CD14-positive monocyte (primary cell): Measurements from ENCODE around the gene PKP3. TPM values are rescaled to one million over a fixed set of nuclear protein-coding genes. Genes with fewer than 3 reads are reported as not detected.

Experiments used
- DNase-seq, 3 donors: peaks; one replicate each; pipeline ENCODE4 v3.0.0-alpha.2; 2011 to 2022
- H2AFZ ChIP-seq: 2 replicates; pipeline ENCODE4 v1.6.0; 2012; ENCODE audit warnings: mild to moderate bottlenecking, low read depth, low read length, inconsistent platforms; ENCODE audit not compliant: insufficient read depth, poor library complexity, severe bottlenecking
- H3K27ac ChIP-seq, 2 donors: 1 replicate in 1 of 2; 2 replicates in 1 of 2; pipeline ENCODE4 v1.5.1; 2012 to 2013; ENCODE audit warnings: low read length in 2 of 2, control low read depth in 1 of 2, inconsistent platforms in 1 of 2, low read depth in 1 of 2, mild to moderate bottlenecking in 1 of 2
- H3K27me3 ChIP-seq, 2 donors: one replicate each; pipeline versions ENCODE4 v1.6.0 to v1.6.1; 2011 to 2013; ENCODE audit warnings: low read length in 2 of 2; ENCODE audit not compliant: control insufficient read depth in 2 of 2, insufficient read depth in 2 of 2
- H3K36me3 ChIP-seq, 2 donors: replicated peaks in 1 of 2; 1 replicate in 1 of 2; 2 replicates in 1 of 2; pipeline versions ENCODE4 v1.5.1 to v1.6.1; 2012 to 2013; ENCODE audit warnings: low read length in 2 of 2, control low read depth in 1 of 2, inconsistent platforms in 1 of 2, mild to moderate bottlenecking in 1 of 2; ENCODE audit not compliant: insufficient read depth in 2 of 2, control insufficient read depth in 1 of 2
- H3K4me1 ChIP-seq, 2 donors: 1 replicate in 1 of 2; 2 replicates in 1 of 2; pipeline versions ENCODE4 v1.5.1 to v1.6.1; 2012 to 2013; ENCODE audit warnings: low read length in 2 of 2, control low read depth in 1 of 2, inconsistent platforms in 1 of 2, mild to moderate bottlenecking in 1 of 2, moderate library complexity in 1 of 2; ENCODE audit not compliant: insufficient read depth in 2 of 2, control insufficient read depth in 1 of 2
- H3K4me2 ChIP-seq: replicated peaks from 2 replicates; pipeline ENCODE3; 2012; ENCODE audit warnings: low read length, moderate library complexity, mild to moderate bottlenecking; ENCODE audit not compliant: poor library complexity, severe bottlenecking; ENCODE audit errors: extremely low read depth
- H3K4me3 ChIP-seq, 3 experiments: fragments of 200-600 bp in 1 of 3; sonication (generic) in 1 of 3; replicated peaks in 1 of 3; 1 replicate in 2 of 3; 2 replicates in 1 of 3; pipeline ENCODE4 v1.5.1; 2011 to 2013; ENCODE audit warnings: low read length in 3 of 3, mild to moderate bottlenecking in 3 of 3, control low read depth in 2 of 3, low read depth in 2 of 3, inconsistent platforms in 1 of 3, moderate library complexity in 1 of 3
- H3K79me2 ChIP-seq: 2 replicates; pipeline ENCODE4 v1.6.0; 2012; ENCODE audit warnings: mild to moderate bottlenecking, control low read depth, inconsistent platforms, low read length, moderate library complexity; ENCODE audit not compliant: insufficient read depth
- H3K9ac ChIP-seq: 2 replicates; pipeline ENCODE4 v1.6.0; 2017; ENCODE audit warnings: low read length, mild to moderate bottlenecking; ENCODE audit not compliant: insufficient read depth, poor library complexity, severe bottlenecking
- H3K9me3 ChIP-seq, 2 donors: replicated peaks in 1 of 2; 1 replicate in 1 of 2; 2 replicates in 1 of 2; pipeline versions ENCODE4 v1.5.1 to v1.6.1; 2012 to 2013; ENCODE audit warnings: low read length in 2 of 2, control low read depth in 1 of 2; ENCODE audit not compliant: control insufficient read depth in 1 of 2, insufficient read depth in 1 of 2
- H4K20me1 ChIP-seq: 2 replicates; pipeline ENCODE4 v1.6.0; 2012; ENCODE audit warnings: mild to moderate bottlenecking, low read length, control low read depth, moderate library complexity; ENCODE audit not compliant: insufficient read depth
- H3K27ac Mint-ChIP-seq, 7 donors: one replicate each; pipeline ENCODE4 v1.8.0; 2020; ENCODE audit warnings: mild to moderate bottlenecking in 7 of 7, mixed read lengths in 7 of 7, moderate library complexity in 6 of 7, inconsistent platforms in 2 of 7
- H3K27me3 Mint-ChIP-seq, 3 donors: one replicate each; pipeline ENCODE4 v1.8.0; 2021 to 2022; ENCODE audit warnings: low read depth in 3 of 3, mild to moderate bottlenecking in 3 of 3, mixed read lengths in 3 of 3, moderate library complexity in 3 of 3, inconsistent platforms in 1 of 3
- H3K36me3 Mint-ChIP-seq, 2 donors: one replicate each; pipeline ENCODE4 v1.8.0; 2020; ENCODE audit warnings: mixed read lengths in 2 of 2, inconsistent platforms in 1 of 2, mild to moderate bottlenecking in 1 of 2
- H3K4me1 Mint-ChIP-seq: one replicate; pipeline ENCODE4 v1.8.0; 2020; ENCODE audit warnings: mild to moderate bottlenecking, mixed read lengths
- H3K4me3 Mint-ChIP-seq, 2 donors: one replicate each; pipeline ENCODE4 v1.8.0; 2020; ENCODE audit warnings: mild to moderate bottlenecking in 2 of 2, mixed read lengths in 2 of 2, moderate library complexity in 1 of 2
- H3K9me3 Mint-ChIP-seq, 7 donors: one replicate each; pipeline ENCODE4 v1.8.0; 2020 to 2022; ENCODE audit warnings: mixed read lengths in 7 of 7, mild to moderate bottlenecking in 6 of 7, moderate library complexity in 6 of 7, inconsistent platforms in 2 of 7
- WGBS: methylation state at CpG from one replicate; pipeline ENCODE4 v1.1.5; 2013; ENCODE audit warnings: missing lambda C conversion rate; ENCODE audit not compliant: insufficient coverage; 5-methylcytosine and 5-hydroxymethylcytosine counted together
- intact Hi-C, 2 donors: fragments of 100-400 bp; cut with micrococcal nuclease; formaldehyde crosslinking; loops; one replicate each; pipeline versions ENCODE4 v1.15.0 to v1.15.1; 2023
- polyA plus RNA-seq, 3 donors: library from polyadenylated mRNA; depleted of rRNA in 1 of 3; unstranded in 2 of 3; stranded (reverse) in 1 of 3; fragments of 300-500 nt in 2 of 3; fragments of >200 nt in 1 of 3; fragmentation: Illumina TruSeq in 2 of 3; gene quantifications; 1 replicate in 2 of 3; 2 replicates in 1 of 3; pipeline ENCODE4 v1.2.3, GENCODE V29; 2012 to 2021
- TF ChIP-seq, protein P1 (sequence below): fragments of 200-600 bp; IDR thresholded peaks from one replicate; pipeline ENCODE4 v1.8.0; 2022; ENCODE audit warnings: antibody characterized with exemption, mild to moderate bottlenecking

The PKP3 gene
- polyA plus RNA-seq, 3 donors = not detected

DNA sequence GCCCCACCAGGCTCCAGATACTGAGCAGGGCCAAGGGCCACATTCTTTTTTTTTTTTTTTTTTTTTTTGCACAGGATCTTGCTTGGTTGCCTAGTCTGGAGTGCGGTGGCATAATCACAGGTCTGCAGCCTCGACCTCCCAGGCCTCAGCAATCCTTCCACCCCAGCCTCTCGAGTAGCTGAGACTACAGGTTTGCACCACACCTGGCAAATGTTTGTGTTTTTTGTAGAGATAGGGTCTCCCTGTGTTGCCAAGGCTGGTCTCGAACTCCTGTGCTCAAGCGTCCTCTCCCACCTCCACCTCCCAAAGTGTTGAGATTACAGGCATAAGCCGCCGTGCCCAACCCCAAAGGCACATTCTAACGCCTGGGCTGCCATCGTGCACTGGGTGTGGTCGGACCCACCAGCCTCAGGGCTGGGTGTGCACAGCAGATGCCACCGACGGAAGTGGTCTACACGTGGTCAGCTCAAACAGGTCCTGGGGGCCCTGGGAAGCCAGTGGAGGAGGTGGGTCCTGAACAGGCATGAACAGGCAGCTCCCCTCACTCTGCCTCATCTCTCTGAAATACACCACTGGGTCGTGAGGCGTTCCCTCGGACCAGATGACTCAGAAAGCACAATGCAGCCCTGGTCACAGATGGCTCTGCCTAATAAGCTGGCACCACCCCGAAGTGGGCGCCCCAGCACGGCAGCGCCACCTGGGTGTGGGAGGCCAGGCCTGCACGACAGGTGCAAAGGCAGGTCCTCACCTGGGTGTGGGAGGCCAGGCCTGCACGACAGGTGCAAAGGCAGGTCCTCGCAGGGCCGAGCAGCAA is 29.9 kb upstream of the PKP3 start:
- peaks cover 16 to 33% (median 25%) of the 10 kb centered on the region in 7 donors for H3K9me3 Mint-ChIP-seq
- peaks cover 33 to 53% (median 39%) of the 10 kb centered on the region in 3 donors for H3K27me3 Mint-ChIP-seq
- Histone ChIP-seq H4K20me1 (no peaks in the 10 kb centered on the region), H2AFZ (no peak overlapping the region), H3K27me3 (peaks cover 15 to 18% of the 10 kb centered on the region in 2 donors), H3K27ac (no peak overlapping the region), H3K9me3 (peaks cover 12 to 14% of the 10 kb centered on the region in 2 donors), H3K4me2 (no peak overlapping the region), H3K4me3 (no peak overlapping the region), H3K4me1 (no peaks in the 10 kb centered on the region), H3K79me2 (no peaks in the 10 kb centered on the region), H3K9ac (no peak overlapping the region), H3K36me3 (no peaks in the 10 kb centered on the region)
- TF ChIP-seq, protein P1, sequence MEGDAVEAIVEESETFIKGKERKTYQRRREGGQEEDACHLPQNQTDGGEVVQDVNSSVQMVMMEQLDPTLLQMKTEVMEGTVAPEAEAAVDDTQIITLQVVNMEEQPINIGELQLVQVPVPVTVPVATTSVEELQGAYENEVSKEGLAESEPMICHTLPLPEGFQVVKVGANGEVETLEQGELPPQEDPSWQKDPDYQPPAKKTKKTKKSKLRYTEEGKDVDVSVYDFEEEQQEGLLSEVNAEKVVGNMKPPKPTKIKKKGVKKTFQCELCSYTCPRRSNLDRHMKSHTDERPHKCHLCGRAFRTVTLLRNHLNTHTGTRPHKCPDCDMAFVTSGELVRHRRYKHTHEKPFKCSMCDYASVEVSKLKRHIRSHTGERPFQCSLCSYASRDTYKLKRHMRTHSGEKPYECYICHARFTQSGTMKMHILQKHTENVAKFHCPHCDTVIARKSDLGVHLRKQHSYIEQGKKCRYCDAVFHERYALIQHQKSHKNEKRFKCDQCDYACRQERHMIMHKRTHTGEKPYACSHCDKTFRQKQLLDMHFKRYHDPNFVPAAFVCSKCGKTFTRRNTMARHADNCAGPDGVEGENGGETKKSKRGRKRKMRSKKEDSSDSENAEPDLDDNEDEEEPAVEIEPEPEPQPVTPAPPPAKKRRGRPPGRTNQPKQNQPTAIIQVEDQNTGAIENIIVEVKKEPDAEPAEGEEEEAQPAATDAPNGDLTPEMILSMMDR = peak; percentile 35
- WGBS = 79% methylated on average over 14 of the region's 24 CpGs
- H3K4me3 Mint-ChIP-seq = no peak overlapping the region
- intact Hi-C loops = no loop called here
- peaks cover 2% of the 10 kb centered on the region for H3K4me1 Mint-ChIP-seq
- DNase-seq = peak in 1 of 3 donors; percentile 6
- peaks cover 0 to 4% of the 10 kb centered on the region in 2 donors for H3K36me3 Mint-ChIP-seq
- no peak overlapping the region for H3K27ac Mint-ChIP-seq

GRCh38 chr11:364991-365725 is 28.9 kb upstream of the PKP3 start:
- H3K4me3 Mint-ChIP-seq = no peak overlapping the region

More at GRCh38 chr11:364991-365725, 28.9 kb upstream of the PKP3 start:
- no peak overlapping the region for H3K4me2 ChIP-seq
- intact Hi-C loops = no loop called here
- H3K4me1 Mint-ChIP-seq = peaks cover 3% of the 10 kb centered on the region
- no peaks in the 10 kb centered on the region for H3K79me2 ChIP-seq
- H3K4me3 ChIP-seq = no peak overlapping the region
- peaks cover 16 to 19% of the 10 kb centered on the region in 2 donors for H3K27me3 ChIP-seq
- TF ChIP-seq, protein P1 = no peak
- H3K9me3 ChIP-seq = peaks cover 12 to 14% of the 10 kb centered on the region in 2 donors
- H3K9me3 Mint-ChIP-seq = peaks cover 12 to 29% (median 22%) of the 10 kb centered on the region in 7 donors
- H3K27me3 Mint-ChIP-seq = peaks cover 28 to 48% (median 40%) of the 10 kb centered on the region in 3 donors
- H2AFZ ChIP-seq = no peak overlapping the region
- H3K4me1 ChIP-seq = no peaks in the 10 kb centered on the region
- no peak for DNase-seq
- H3K36me3 Mint-ChIP-seq = peaks cover 0 to 4% of the 10 kb centered on the region in 2 donors
- WGBS = 98% methylated on average over 15 of the region's 22 CpGs
- H3K27ac ChIP-seq = no peak overlapping the region
- H3K9ac ChIP-seq = no peak overlapping the region
- H3K36me3 ChIP-seq = no peaks in the 10 kb centered on the region
- H4K20me1 ChIP-seq = no peaks in the 10 kb centered on the region
- no peak overlapping the region for H3K27ac Mint-ChIP-seq
